CD4-positive, alpha-beta memory T cell (primary cell): ENCODE data around the gene ENPP1. TPM values are rescaled to one million over a fixed set of nuclear protein-coding genes. Genes with fewer than 3 reads are reported as not detected.

Source experiments
- CTCF ChIA-PET: fragments of 350-600 bp; sonication (Branson Sonifier 250); formaldehyde crosslinking; loops from one replicate; lab custom pipeline; 2021; ENCODE audit warnings: inconsistent platforms; ENCODE audit not compliant: partially characterized antibody; lab: Charles Lee
- POLR2A ChIA-PET: fragments of 350-600 bp; sonication (Branson Sonifier 250); formaldehyde crosslinking; loops from one replicate; lab custom pipeline; 2021; ENCODE audit not compliant: partially characterized antibody; lab: Charles Lee
- DNase-seq, 5 donors: peaks; one replicate each; pipeline versions ENCODE4 v3.0.0 to v3.0.0-alpha.2; 2020 to 2022; ENCODE audit warnings: mixed read lengths in 1 of 5
- H3K27ac ChIP-seq: one replicate; pipeline ENCODE4 v1.7.0; 2013; ENCODE audit warnings: low read depth, low read length
- H3K27me3 ChIP-seq: 2 replicates; pipeline ENCODE4 v1.7.0; 2013; ENCODE audit warnings: mild to moderate bottlenecking, low read length, moderate library complexity; ENCODE audit not compliant: insufficient read depth
- H3K36me3 ChIP-seq: 2 replicates; pipeline ENCODE4 v1.7.0; 2013; ENCODE audit warnings: mild to moderate bottlenecking, low read length, moderate library complexity; ENCODE audit not compliant: insufficient read depth
- H3K4me1 ChIP-seq: 2 replicates; pipeline ENCODE4 v1.7.0; 2013; ENCODE audit warnings: mild to moderate bottlenecking, low read length, moderate library complexity; ENCODE audit not compliant: insufficient read depth
- H3K4me3 ChIP-seq, 2 donors: one replicate each; pipeline ENCODE4 v1.7.0; 2013; ENCODE audit warnings: low read length in 2 of 2, mild to moderate bottlenecking in 1 of 2
- H3K9me3 ChIP-seq, 2 donors: one replicate each; pipeline ENCODE4 v1.7.0; 2013; ENCODE audit warnings: low read length in 2 of 2, control low read depth in 1 of 2; ENCODE audit not compliant: control insufficient read depth in 1 of 2
- H3K27ac Mint-ChIP-seq, 7 donors: one replicate each; pipeline ENCODE4 v1.8.0; 2020 to 2021; ENCODE audit warnings: mixed read lengths in 7 of 7, mild to moderate bottlenecking in 6 of 7, inconsistent platforms in 3 of 7, moderate library complexity in 3 of 7
- H3K27me3 Mint-ChIP-seq, 2 donors: one replicate each; pipeline ENCODE4 v1.8.0; 2020 to 2021; ENCODE audit warnings: mixed read lengths in 2 of 2
- H3K36me3 Mint-ChIP-seq, 2 donors: one replicate each; pipeline ENCODE4 v1.8.0; 2020 to 2021; ENCODE audit warnings: mixed read lengths in 2 of 2, inconsistent platforms in 1 of 2, mild to moderate bottlenecking in 1 of 2
- H3K4me1 Mint-ChIP-seq, 4 donors: one replicate each; pipeline ENCODE4 v1.8.0; 2020 to 2021; ENCODE audit warnings: mixed read lengths in 4 of 4, mild to moderate bottlenecking in 1 of 4
- H3K4me3 Mint-ChIP-seq, 8 donors: one replicate each; pipeline ENCODE4 v1.8.0; 2020 to 2021; ENCODE audit warnings: mixed read lengths in 8 of 8, mild to moderate bottlenecking in 7 of 8, moderate library complexity in 6 of 8, inconsistent platforms in 3 of 8
- H3K9me3 Mint-ChIP-seq, 8 donors: one replicate each; pipeline ENCODE4 v1.8.0; 2020 to 2021; ENCODE audit warnings: mixed read lengths in 8 of 8, mild to moderate bottlenecking in 5 of 8, inconsistent platforms in 3 of 8, moderate library complexity in 1 of 8
- intact Hi-C: fragments of 100-400 bp; cut with micrococcal nuclease; formaldehyde crosslinking; loops from one replicate; pipeline ENCODE4 v1.15.1; 2023
- polyA plus RNA-seq, 2 donors: library from polyadenylated mRNA; unstranded; fragments of 300-500 nt; fragmentation: Illumina TruSeq; gene quantifications; one replicate each; pipeline ENCODE4 v1.2.3, GENCODE V29; 2021
- total RNA-seq, 2 experiments: library from RNA; stranded (reverse); gene quantifications; one replicate each; pipeline ENCODE4 v1.2.3, GENCODE V29; 2021

The ENPP1 gene
- total and polyA plus RNA-seq, 4 experiments from 2014 or later, result 0.03 to 0.52 (median 0.11) TPM; not detected in 1

- intact Hi-C loops, result no loop called here
- peaks cover 4 to 12% of the 10 kb centered on the region in 2 donors for H3K27me3 Mint-ChIP-seq
- no peaks in the 10 kb centered on the region for H3K36me3 Mint-ChIP-seq
- POLR2A ChIA-PET, result no interaction called here
- DNase-seq, result no peak
- H3K27ac Mint-ChIP-seq, result no peak overlapping the region
- CTCF ChIA-PET, result no interaction called here
- no peak overlapping the region for H3K4me3 ChIP-seq
- H3K27ac ChIP-seq, result no peak overlapping the region
- no peaks in the 10 kb centered on the region for H3K9me3 Mint-ChIP-seq
- H3K4me1 ChIP-seq, result no peaks in the 10 kb centered on the region
- no peak overlapping the region for H3K4me3 Mint-ChIP-seq
- no peaks in the 10 kb centered on the region for H3K9me3 ChIP-seq
- H3K4me1 Mint-ChIP-seq, result no peaks in the 10 kb centered on the region
- H3K27me3 ChIP-seq, result no peaks in the 10 kb centered on the region
- H3K36me3 ChIP-seq, result no peaks in the 10 kb centered on the region
These were observed 21.1 kb downstream of the ENPP1 start for GRCh38 chr6:131828951-131829350.

DNA sequence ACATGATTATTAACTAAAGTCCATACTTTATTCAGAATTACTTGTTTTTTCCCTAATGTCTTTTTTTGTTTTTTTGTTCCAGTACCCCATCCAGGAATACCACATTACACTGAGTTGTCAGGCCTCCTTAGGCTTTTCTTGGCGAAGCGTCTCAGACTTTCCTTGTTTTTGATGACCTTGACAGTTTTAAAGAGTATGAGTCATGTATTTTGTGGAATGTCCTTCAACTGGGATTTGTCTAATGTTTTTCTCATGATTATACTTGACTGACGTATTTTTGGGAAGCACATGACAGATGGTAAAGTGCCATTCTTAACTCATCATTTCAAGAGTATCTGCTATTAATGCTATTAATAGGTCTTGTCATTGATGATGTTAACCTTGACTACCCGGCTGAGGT is 23.6 kb downstream of the ENPP1 start:
- Mint-ChIP-seq H3K27ac (no peak overlapping the region), H3K4me3 (no peak overlapping the region), H3K36me3 (no peaks in the 10 kb centered on the region), H3K9me3 (no peaks in the 10 kb centered on the region), H3K27me3 (peaks cover 3 to 12% of the 10 kb centered on the region in 2 donors), H3K4me1 (no peaks in the 10 kb centered on the region)
- ChIA-PET CTCF (no interaction called here), POLR2A (no interaction called here)
- Histone ChIP-seq H3K27me3 (no peaks in the 10 kb centered on the region), H3K4me1 (no peaks in the 10 kb centered on the region), H3K9me3 (no peaks in the 10 kb centered on the region), H3K27ac (no peak overlapping the region), H3K4me3 (no peak overlapping the region), H3K36me3 (no peaks in the 10 kb centered on the region)
- no peak for DNase-seq
- intact Hi-C loops, result no loop called here

DNA sequence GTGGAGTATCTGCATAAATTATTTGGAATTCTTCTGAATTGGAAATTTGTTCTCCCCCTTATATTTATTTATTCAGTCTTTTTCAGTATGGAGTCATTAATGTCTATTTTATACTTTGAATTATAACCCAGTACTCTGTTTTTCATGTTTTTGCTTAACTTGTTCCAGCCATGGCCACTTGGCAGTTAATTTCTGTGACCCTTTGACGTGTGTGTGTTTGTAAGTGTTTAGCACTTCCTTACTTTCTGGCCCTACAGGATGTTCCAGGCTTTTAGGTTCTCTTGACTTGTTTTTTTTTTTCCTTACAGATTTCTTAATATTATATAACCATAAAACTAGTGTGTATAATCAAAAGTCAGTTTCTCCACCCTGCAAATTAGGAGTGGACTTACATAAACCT is 24.1 kb downstream of the ENPP1 start:
- H3K27me3 Mint-ChIP-seq, result peaks cover 3 to 12% of the 10 kb centered on the region in 2 donors
- CTCF ChIA-PET, result no interaction called here
- Histone ChIP-seq H3K4me3 (no peak overlapping the region), H3K9me3 (no peaks in the 10 kb centered on the region), H3K27ac (no peak overlapping the region), H3K27me3 (no peaks in the 10 kb centered on the region), H3K4me1 (no peaks in the 10 kb centered on the region), H3K36me3 (no peaks in the 10 kb centered on the region)
- POLR2A ChIA-PET, result no interaction called here
- H3K4me1 Mint-ChIP-seq, result no peaks in the 10 kb centered on the region
- DNase-seq, result no peak
- no peak overlapping the region for H3K27ac Mint-ChIP-seq
- H3K4me3 Mint-ChIP-seq, result no peak overlapping the region
- no peaks in the 10 kb centered on the region for H3K36me3 Mint-ChIP-seq
- H3K9me3 Mint-ChIP-seq, result no peaks in the 10 kb centered on the region
- intact Hi-C loops, result no loop called here

DNA sequence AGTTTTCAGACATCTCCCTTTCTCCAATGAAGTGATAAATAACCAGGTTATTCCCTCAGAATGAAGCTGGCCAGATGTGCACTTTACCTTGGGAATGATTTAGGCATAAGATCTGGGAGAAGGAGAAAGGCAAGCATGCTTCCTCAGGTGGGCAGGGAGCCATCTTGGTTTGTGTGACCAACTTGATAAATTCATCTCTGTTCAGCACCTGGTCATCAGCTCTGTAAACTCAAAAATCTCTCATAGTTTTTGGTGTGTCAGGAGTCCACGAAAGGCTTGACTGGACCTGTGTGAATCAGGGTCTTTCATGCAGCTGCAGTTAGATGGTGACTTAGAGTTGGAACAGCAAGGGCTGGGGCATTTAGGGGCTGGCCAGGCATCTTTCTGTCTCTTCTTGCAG is 24.5 kb downstream of the ENPP1 start:
- DNase-seq, result no peak
- CTCF ChIA-PET, result no interaction called here
- intact Hi-C loops, result no loop called here

DNA sequence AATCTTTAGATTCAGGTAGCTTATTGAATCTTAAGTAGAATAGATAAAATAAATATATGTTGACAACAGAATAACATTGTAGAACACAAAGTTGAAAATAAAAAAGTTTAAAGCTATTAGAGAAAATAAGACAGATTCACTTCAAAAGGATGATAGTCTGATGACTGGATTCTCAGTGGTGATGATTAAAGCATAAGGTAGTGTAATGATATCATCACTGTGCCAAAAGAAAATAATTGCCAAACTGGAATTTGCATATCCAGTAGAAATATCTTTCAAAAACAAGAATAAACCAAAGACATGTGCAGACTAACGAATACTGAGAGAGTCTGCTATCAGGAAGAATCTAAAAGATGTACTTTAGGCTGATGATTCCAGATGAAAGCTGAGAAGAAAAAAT is 30.2 kb downstream of the ENPP1 start:
- no peak overlapping the region for H3K27ac Mint-ChIP-seq
- Histone ChIP-seq H3K27ac (no peak overlapping the region), H3K4me1 (no peaks in the 10 kb centered on the region), H3K27me3 (no peaks in the 10 kb centered on the region), H3K4me3 (no peak overlapping the region), H3K9me3 (no peaks in the 10 kb centered on the region), H3K36me3 (no peaks in the 10 kb centered on the region)
- H3K4me3 Mint-ChIP-seq, result no peak overlapping the region
- POLR2A ChIA-PET, result no interaction called here
- DNase-seq, result no peak
- H3K36me3 Mint-ChIP-seq, result no peaks in the 10 kb centered on the region
- peaks cover 4 to 5% of the 10 kb centered on the region in 2 donors for H3K27me3 Mint-ChIP-seq
- CTCF ChIA-PET, result no interaction called here
- H3K4me1 Mint-ChIP-seq, result no peaks in the 10 kb centered on the region
- intact Hi-C loops, result no loop called here
- H3K9me3 Mint-ChIP-seq, result no peaks in the 10 kb centered on the region

More for the DNA sequence above, 24.5 kb downstream of the ENPP1 start:
- Mint-ChIP-seq H3K4me1 (no peaks in the 10 kb centered on the region), H3K27me3 (peaks cover 3 to 12% of the 10 kb centered on the region in 2 donors), H3K36me3 (no peaks in the 10 kb centered on the region), H3K4me3 (no peak overlapping the region), H3K27ac (no peak overlapping the region), H3K9me3 (no peaks in the 10 kb centered on the region)
- Histone ChIP-seq H3K27ac (no peak overlapping the region), H3K9me3 (no peaks in the 10 kb centered on the region), H3K4me1 (no peaks in the 10 kb centered on the region), H3K4me3 (no peak overlapping the region), H3K36me3 (no peaks in the 10 kb centered on the region), H3K27me3 (no peaks in the 10 kb centered on the region)
- POLR2A ChIA-PET, result no interaction called here

DNA sequence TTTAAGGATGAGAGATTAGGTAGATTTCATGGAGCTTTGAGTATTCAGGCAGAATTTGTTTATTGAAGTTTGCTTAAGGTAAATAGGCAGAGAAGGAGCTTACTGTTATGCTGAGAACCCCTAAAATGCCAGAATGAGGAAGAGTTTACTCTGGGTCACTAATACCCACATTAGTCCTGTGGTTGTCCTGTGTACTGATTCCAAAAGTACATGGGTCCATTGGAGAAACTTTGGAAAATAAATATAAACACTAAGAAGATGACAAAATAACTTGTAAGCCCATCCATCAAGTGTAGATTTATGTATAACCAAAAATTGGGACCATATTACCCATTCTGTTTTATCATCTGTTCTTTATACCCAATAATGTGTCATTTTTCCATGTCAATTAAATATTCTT is 31.6 kb downstream of the ENPP1 start:
- Mint-ChIP-seq H3K4me1 (no peaks in the 10 kb centered on the region), H3K4me3 (no peak overlapping the region), H3K36me3 (no peaks in the 10 kb centered on the region), H3K27me3 (peaks cover 6 to 8% of the 10 kb centered on the region in 2 donors), H3K27ac (no peak overlapping the region), H3K9me3 (no peaks in the 10 kb centered on the region)
- Histone ChIP-seq H3K36me3 (no peaks in the 10 kb centered on the region), H3K27ac (no peak overlapping the region), H3K4me1 (no peaks in the 10 kb centered on the region), H3K9me3 (no peaks in the 10 kb centered on the region), H3K4me3 (no peak overlapping the region), H3K27me3 (no peaks in the 10 kb centered on the region)
- intact Hi-C loops, result no loop called here
- CTCF ChIA-PET, result no interaction called here
- DNase-seq, result no peak
- POLR2A ChIA-PET, result no interaction called here

DNA sequence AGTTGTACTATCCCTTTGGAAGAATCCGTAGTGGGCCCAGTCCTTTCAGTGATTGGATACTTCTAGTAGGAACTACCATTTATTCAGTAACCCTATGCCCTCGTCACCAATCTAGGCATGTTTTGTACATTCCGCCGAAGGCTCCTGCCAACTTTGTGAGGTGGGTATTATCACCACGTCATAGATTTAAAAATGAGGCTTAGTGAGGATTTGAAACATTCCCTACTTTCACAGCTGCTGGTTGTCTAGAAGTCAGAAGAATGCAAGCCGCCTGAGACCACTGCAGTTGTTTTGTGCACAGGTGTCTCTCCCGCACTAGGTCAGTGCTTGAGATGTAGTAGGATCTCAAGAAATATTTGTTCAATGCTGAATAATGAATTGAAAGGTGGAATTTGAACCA is 32.6 kb downstream of the ENPP1 start:
- POLR2A ChIA-PET, result no interaction called here
- Histone ChIP-seq H3K36me3 (no peaks in the 10 kb centered on the region), H3K27me3 (no peaks in the 10 kb centered on the region), H3K9me3 (no peaks in the 10 kb centered on the region), H3K27ac (no peak overlapping the region), H3K4me1 (no peaks in the 10 kb centered on the region), H3K4me3 (no peak overlapping the region)
- no peaks in the 10 kb centered on the region for H3K9me3 Mint-ChIP-seq
- intact Hi-C loops, result no loop called here
- peaks cover 8 to 12% of the 10 kb centered on the region in 2 donors for H3K27me3 Mint-ChIP-seq
- CTCF ChIA-PET, result no interaction called here
- no peak for DNase-seq
- H3K36me3 Mint-ChIP-seq, result no peaks in the 10 kb centered on the region
- H3K27ac Mint-ChIP-seq, result no peak overlapping the region
- no peaks in the 10 kb centered on the region for H3K4me1 Mint-ChIP-seq
- no peak overlapping the region for H3K4me3 Mint-ChIP-seq

DNA sequence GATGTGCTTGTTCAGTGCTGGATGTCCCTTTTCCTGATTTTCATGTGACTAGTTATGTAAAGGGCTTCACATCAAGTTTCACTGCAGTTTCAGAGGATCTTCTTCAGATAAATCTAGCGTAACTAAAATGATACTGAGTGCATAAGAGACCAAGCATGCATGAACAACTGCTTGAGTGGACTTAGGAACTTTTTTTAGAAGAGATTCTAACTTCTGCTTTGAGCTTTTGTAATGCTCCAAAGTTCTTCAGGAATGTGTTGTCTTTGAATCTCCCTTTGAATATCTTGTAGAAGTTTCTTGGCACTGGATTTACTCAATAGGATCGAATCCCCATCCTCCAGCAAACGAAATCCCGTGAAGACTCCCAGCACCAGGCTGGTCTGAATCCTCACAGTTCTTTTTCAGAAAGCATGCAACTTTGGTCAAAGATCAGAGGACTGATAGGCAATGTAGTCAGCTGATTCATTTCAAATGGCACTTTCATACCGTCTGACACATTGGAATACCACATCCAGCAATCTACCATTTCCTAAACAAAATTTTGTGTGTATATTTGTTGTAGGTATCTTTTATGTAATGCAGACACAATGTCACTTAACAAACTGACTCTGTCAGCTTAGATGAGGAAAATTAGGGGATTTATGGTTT is 33.2 kb downstream of the ENPP1 start:
- H3K9me3 ChIP-seq, result no peaks in the 10 kb centered on the region
- H3K27me3 ChIP-seq, result no peaks in the 10 kb centered on the region
- no peak for DNase-seq
- H3K4me3 ChIP-seq, result no peak overlapping the region
- Mint-ChIP-seq H3K4me1 (no peaks in the 10 kb centered on the region), H3K27me3 (peaks cover 11 to 16% of the 10 kb centered on the region in 2 donors), H3K27ac (no peak overlapping the region), H3K9me3 (no peaks in the 10 kb centered on the region), H3K4me3 (no peak overlapping the region), H3K36me3 (no peaks in the 10 kb centered on the region)
- no peaks in the 10 kb centered on the region for H3K36me3 ChIP-seq
- no peak overlapping the region for H3K27ac ChIP-seq
- no peaks in the 10 kb centered on the region for H3K4me1 ChIP-seq
- intact Hi-C loops, result no loop called here
- ChIA-PET CTCF (no interaction called here), POLR2A (no interaction called here)
